ENCODE results near the gene LCLAT1.

GRCh38 chr2:30406853-30407252, 40.2 kb upstream of the LCLAT1 start:
- TF ChIP-seq POLR2AphosphoS5 (IDR thresholded peaks at IDR 0.05; ENCODE audit: low read depth, low read length) (no peak), TAF1 (IDR thresholded peaks at IDR 0.05; ENCODE audit: borderline replicate concordance, low read depth, low read length) (no peak)

Measured in GM12892 (cell line).